ENCODE measurements around the gene MCTP2.

- TF ChIP-seq CTCF (IDR thresholded peaks at IDR 0.05; ENCODE audit: insufficient read depth, low read length, poor library complexity, severe bottlenecking) (no peak), EZH2phosphoT487 (conservative IDR thresholded peaks at IDR 0.05; ENCODE audit: low read length) (no peak)
Measured at GRCh38 chr15:94451466-94451865, 220.1 kb downstream of the MCTP2 start.
